HG03103 (cell line): Measurements from ENCODE around the gene PRDM2.
A peak's percentile ranks its signal among the peaks of the same experiment; 100 is the strongest.

ENCODE experiments used
- ATAC-seq: cut with Tn5 transposase; IDR thresholded peaks from one replicate; pipeline ENCODE4 v1.9.1; 2021; ENCODE audit warnings: low read depth; ENCODE audit not compliant: unreplicated experiment

Gene PRDM2

DNA sequence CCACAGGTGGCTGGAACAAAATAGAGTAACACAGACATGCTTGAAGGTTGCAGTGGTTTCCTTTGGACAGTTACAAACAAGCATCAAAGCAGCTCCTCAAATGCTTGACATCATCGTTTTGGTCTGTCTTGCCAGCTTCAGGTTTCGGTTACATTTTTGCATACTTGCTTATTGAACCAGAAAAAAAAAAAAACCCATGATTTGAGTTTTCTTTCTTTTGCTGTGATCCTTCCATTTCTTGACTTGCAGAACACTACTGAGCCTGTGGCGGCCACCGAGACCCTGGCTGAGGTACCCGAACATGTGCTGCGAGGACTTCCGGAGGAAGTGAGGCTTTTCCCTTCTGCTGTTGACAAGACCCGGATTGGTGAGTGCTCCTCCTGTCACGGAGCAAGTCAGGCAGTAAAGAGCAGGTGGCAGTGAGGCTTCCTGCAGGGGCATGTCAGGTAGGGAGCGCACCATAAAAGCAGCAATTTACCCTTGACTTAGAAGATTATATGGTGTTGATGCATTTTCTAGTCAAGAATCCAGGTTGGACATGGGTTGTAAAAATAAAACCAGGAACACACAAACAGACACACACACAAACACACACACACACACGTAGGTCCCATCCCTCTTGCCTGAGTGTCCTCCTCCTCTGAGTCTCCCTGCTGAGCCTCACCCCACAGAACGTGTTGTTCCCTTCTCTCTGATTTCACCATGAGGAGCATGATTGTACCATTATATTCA, 30.9 kb downstream of the PRDM2 start:
- peak; percentile 84 for ATAC-seq

DNA sequence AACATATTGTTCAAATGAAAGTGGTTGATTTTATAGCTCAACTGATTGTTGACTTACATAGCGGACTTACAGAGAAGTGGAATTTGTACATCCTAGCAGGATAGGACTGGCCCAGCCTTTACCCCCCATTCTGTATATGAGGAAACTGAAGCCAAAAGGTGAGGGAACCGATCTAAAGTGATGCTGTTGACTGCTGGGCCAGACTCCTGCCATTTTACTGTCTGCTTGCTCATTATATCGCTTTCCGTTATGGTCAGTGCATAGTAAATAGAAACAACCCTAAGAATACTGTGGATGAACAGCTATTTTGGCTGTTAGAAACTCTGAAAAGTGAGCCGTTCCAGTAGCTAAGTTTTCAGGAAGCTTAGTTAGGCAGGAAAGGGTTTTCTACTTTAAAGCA, 31.9 kb downstream of the PRDM2 start:
- ATAC-seq = no peak

DNA sequence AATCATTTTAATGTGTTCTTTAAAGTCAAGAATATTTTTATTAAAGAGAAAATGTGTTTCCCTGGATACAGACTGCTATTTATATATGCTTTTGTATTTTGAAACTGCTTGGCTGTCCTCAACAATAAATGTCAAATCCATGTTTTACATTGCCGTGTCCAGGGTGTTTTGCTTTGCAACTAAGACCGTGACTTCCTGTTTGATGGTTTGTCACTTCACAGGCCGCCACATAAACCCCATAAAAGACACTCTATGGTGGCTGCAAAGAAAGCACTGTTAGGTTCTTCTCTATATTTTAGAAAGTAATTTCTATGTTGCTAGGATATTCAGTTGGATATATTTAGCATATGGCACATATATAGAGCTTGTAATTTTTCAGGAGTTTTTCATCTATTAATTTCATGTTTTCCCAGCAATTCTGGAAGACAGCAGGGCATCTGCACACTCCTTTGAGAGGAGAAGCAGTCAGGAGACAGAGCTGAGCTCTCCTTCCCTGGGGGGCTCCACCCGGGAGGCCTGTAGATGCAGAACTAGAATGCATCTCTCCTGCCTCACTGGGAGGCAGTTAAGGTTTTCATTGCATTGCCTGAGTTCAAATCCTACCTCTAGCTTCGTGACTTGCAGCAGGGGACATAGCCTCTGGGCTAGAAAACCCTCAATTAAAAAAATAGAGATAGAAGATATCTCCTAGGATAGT, 33.1 kb downstream of the PRDM2 start:
- no peak for ATAC-seq

GRCh38 chr1:13733711-13734110, 33.7 kb downstream of the PRDM2 start:
- ATAC-seq = no peak

DNA sequence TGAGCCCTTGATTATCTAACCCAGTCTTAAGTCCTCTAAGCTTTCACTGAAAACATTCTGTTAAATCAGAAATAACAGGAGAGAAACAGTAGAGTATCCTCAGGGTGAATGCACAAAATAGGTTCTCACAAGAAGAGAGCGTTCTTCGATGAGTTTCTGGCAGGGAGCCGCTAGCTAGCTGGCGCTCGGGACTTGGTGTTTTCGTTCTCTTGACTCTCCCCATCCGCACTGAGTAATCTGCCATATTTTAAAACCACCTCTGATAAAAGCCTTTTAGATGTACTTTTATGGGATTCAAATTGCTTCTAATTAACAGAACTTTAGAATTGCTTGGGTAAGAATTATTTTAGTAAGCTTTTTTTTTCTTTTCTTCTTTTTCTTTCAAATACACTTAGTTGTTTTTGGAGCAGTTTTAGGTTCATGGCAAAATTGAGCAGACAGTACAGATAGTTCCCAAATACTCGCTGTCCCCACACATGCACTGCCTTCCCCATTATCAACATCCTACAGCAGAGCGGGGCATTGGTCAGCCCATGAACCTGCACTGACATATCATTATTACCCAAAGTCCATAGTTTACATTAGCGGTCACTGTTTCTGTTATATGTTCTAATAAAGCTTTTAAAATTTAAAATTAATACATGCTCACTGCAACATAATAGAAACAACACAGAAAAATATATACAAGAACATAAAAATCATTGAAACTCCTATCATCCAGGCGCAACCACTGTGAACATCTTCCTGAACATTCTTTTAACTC, 35.4 kb downstream of the PRDM2 start:
- no peak for ATAC-seq

DNA sequence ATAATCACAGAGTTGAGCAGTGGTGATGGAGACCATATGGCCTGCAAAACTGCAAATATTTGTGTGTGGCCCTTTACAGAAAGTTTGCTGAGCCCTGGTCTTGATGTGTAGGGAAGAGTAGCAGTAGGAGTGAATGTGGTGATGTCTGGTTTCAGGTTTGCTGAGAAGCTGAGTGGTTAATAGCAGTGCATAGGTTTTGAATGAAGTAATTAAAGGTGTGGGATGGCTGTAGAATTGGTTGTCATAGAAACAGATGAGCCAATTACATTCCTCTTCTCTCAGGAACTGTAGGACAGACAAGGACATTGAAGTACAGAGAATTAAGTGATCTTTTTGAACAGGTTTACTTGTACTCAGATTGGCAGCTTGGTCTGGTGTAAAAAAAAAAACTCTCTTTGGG, 37.4 kb downstream of the PRDM2 start:
- ATAC-seq = peak; percentile 54

- ATAC-seq = no peak
Observed at GRCh38 chr1:13746342-13746741, 46.4 kb downstream of the PRDM2 start.

GRCh38 chr1:13748610-13749505, 48.9 kb downstream of the PRDM2 start:
- peak; percentile 65 for ATAC-seq

DNA sequence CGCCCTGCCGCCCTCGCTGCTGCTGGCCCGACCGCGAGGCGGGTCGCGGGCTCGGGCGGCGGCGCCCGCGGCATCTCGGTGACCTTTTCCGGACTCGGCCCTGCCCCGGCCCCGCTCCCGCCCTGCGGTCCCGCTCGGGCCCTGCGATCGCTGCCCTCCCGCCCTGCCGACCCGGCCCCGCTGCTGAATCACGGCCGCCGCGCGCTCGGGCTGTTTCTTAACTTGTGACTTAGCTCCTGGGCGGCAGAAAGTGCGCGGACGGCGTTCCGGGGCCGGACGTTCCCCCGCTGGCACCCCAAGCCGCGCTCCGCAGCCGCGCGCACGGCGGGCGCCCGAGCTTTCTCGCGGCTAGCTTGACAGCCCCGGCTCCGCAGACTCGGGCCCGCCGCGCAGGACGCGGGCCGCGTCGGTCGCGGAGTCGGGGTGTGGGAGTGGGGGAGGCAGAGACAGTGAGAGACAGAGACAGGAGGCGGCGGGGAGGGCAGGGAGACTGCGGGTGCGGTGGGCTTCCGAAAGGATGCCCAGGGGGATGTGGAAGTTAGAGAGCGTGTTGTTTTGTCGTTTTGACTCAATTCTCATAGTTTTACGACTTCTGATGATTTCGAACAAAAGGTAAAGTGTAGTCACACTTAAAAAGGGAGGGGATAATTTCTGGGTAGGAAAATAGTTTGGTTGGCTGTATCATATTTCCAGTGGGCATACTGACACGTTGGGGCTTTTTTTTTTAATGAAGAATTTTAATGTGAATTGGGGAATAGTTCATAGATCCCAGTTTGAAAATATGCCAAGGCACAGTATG, 49.8 kb downstream of the PRDM2 start:
- ATAC-seq = peak; percentile 25

GRCh38 chr1:13751458-13751871, 51.5 kb downstream of the PRDM2 start:
- no peak for ATAC-seq

GRCh38 chr1:13751985-13752384, 52.0 kb downstream of the PRDM2 start:
- no peak for ATAC-seq

- no peak for ATAC-seq
Observed at GRCh38 chr1:13752852-13753251, 52.9 kb downstream of the PRDM2 start.

- peak; percentile 33 for ATAC-seq
Observed at GRCh38 chr1:13753636-13754402, 53.8 kb downstream of the PRDM2 start.

- ATAC-seq = no peak
Observed at GRCh38 chr1:13754510-13755103, 54.6 kb downstream of the PRDM2 start.

DNA sequence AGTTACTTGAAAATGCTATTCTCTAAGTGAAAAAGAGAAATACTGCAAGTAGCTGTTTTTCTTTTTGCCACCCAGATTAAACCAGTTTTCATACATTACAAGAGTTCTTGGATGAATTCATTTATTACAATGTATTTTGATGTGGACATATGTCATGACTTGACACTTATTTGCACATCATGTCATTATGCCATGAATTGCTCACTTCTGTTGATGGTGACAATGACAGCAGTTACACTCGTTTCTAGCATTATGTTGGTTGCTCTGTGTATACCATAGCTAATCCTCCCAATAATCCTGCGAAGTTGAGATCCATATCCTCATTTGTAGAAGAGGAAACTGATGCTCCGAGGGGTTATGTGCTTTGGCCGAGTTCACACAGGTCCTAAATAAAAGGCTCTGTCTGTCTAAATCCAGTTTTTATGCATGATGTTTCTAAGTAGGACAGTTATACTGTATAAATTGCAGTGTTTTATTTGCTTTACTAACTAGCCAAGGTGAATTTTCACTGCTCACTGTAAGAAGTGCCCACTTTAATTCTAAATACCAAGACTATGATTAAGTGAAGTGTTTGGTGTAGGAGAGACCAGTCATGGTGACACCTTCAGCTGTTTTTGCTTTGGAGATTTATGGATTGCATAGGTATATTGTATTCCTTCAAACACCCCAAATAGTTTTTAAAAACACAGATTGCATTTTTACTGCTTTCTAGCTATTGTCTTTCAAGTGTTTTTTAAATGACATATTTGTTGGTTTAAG, 56.7 kb downstream of the PRDM2 start:
- no peak for ATAC-seq

DNA sequence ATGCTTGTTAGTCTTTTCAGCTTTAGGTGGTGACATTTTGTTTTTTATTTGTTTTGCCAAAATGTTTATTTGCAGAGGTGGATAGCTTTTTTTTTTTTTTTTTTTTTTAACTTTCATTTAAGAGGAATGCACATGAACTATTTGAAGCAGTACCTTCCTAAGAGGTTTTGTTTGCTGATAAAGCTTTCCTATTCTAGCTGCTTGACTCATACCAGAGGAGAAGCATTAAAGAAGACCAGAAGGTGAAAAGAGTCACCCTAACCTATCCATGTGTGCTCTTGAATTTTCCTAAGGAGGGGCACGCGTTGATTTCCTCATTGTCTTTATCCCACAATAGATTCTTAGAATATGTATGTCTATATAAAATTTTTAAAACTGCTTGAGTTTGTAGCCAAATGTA, 57.7 kb downstream of the PRDM2 start:
- ATAC-seq = no peak

DNA sequence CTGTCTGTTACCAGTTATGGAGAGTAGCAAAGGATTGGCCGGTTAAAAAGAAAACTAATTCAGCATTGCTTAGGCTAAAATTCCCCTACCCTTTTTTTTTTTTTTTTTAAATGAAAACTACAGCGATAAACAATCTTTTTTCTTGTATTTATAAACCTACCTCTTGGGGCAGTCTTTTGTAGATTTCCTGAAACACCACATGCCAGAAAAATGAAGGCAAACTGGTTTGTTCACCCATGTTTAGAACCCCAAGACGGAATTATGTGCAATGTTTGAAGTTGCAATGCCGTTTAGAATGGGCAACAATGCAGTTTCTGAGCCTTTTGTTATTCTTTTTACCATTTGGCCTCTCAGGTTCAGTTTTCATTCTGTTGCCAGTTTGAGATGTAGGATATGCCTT, 59.1 kb downstream of the PRDM2 start:
- ATAC-seq = no peak

GRCh38 chr1:13760340-13760739, 60.4 kb downstream of the PRDM2 start:
- ATAC-seq = no peak
